ENCODE results near the gene MRPS9. TPM values are rescaled to one million over a fixed set of nuclear protein-coding genes. Genes with fewer than 3 reads are reported as not detected.

The MRPS9 gene
- total RNA-seq, 1 donor, result 17.7 TPM

DNA sequence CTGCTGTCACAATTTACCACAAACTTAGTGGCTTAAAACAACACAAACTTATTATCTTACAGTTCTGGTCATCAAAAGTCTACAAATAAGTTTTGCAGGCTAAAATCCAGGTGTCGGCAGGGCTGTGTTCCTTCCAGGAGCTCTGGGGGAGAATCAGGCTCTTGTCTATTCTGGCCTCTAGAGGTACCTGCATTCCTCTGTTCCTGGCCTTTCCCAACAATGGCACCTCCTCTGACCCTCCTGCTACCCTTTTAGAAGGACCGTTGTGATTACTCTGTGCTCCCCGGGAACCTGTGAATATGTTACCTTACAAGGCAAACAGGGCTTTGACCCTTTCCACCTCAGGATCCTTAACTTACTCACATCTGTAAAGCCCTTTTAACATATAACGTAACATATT is 98.5 kb downstream of the MRPS9 start:
- H3K4me3 ChIP-seq (ENCODE audit: insufficient read depth, low read length), result no peak overlapping the region
- TF ChIP-seq, protein P1, sequence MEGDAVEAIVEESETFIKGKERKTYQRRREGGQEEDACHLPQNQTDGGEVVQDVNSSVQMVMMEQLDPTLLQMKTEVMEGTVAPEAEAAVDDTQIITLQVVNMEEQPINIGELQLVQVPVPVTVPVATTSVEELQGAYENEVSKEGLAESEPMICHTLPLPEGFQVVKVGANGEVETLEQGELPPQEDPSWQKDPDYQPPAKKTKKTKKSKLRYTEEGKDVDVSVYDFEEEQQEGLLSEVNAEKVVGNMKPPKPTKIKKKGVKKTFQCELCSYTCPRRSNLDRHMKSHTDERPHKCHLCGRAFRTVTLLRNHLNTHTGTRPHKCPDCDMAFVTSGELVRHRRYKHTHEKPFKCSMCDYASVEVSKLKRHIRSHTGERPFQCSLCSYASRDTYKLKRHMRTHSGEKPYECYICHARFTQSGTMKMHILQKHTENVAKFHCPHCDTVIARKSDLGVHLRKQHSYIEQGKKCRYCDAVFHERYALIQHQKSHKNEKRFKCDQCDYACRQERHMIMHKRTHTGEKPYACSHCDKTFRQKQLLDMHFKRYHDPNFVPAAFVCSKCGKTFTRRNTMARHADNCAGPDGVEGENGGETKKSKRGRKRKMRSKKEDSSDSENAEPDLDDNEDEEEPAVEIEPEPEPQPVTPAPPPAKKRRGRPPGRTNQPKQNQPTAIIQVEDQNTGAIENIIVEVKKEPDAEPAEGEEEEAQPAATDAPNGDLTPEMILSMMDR (IDR thresholded peaks at IDR 0.05; ENCODE audit: extremely low read depth, low read depth, low read length), result no peak
- peaks cover 2% of the 10 kb centered on the region for H3K4me1 ChIP-seq (ENCODE audit: insufficient read depth, low read length)

DNA sequence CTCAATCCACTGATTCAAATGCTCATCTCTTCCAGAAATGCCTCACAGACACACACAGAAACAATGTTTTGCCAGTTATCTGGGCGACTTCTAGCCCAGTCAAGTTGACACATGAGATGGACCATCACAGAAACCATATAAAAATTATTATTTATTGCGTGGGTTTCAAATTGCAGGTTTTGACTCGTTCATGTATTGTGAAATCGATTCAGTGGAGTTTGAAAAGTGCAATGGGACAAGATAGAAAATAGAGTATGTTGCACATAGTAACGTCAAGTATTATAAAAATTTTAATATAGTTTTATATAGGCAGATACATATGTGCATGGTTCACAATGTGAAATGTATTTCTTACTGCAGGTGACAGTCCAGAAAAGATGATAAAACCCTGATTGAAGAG is 100.8 kb downstream of the MRPS9 start:
- H4K20me1 ChIP-seq (ENCODE audit: insufficient read depth, low read length), result no peaks in the 10 kb centered on the region
- peaks cover 2% of the 10 kb centered on the region for H3K4me1 ChIP-seq (ENCODE audit: insufficient read depth, low read length)
- H3K4me3 ChIP-seq (ENCODE audit: insufficient read depth, low read length), result no peak overlapping the region
- no peak for DNase-seq (ENCODE audit: insufficient read length, low spot score, missing footprints)
- H3K4me2 ChIP-seq (ENCODE audit: insufficient read depth, low read length), result no peak overlapping the region
- no peaks in the 10 kb centered on the region for H3K79me2 ChIP-seq (ENCODE audit: insufficient read depth, low read length)
- no peaks in the 10 kb centered on the region for H3K9me3 ChIP-seq (ENCODE audit: low read depth, low read length)
- no peak overlapping the region for H3K27ac ChIP-seq (ENCODE audit: low read depth, low read length)
- no peaks in the 10 kb centered on the region for H3K36me3 ChIP-seq (ENCODE audit: insufficient read depth, low read length)
- peaks cover 23% of the 10 kb centered on the region for H3K27me3 ChIP-seq (ENCODE audit: insufficient read depth, low read length)
- TF ChIP-seq, protein P1 (IDR thresholded peaks at IDR 0.05; ENCODE audit: extremely low read depth, low read depth, low read length), result no peak
- no peak overlapping the region for H2AFZ ChIP-seq (ENCODE audit: low read length)

More for the DNA sequence above, 98.5 kb downstream of the MRPS9 start:
- no peaks in the 10 kb centered on the region for H3K79me2 ChIP-seq (ENCODE audit: insufficient read depth, low read length)
- H3K36me3 ChIP-seq (ENCODE audit: insufficient read depth, low read length), result no peaks in the 10 kb centered on the region
- peaks cover 7% of the 10 kb centered on the region for H3K27me3 ChIP-seq (ENCODE audit: insufficient read depth, low read length)
- H3K9me3 ChIP-seq (ENCODE audit: low read depth, low read length), result no peaks in the 10 kb centered on the region
- H3K27ac ChIP-seq (ENCODE audit: low read depth, low read length), result no peak overlapping the region
- H3K4me2 ChIP-seq (ENCODE audit: insufficient read depth, low read length), result no peak overlapping the region
- no peak for DNase-seq (ENCODE audit: insufficient read length, low spot score, missing footprints)
- no peaks in the 10 kb centered on the region for H4K20me1 ChIP-seq (ENCODE audit: insufficient read depth, low read length)
- no peak overlapping the region for H2AFZ ChIP-seq (ENCODE audit: low read length)

DNA sequence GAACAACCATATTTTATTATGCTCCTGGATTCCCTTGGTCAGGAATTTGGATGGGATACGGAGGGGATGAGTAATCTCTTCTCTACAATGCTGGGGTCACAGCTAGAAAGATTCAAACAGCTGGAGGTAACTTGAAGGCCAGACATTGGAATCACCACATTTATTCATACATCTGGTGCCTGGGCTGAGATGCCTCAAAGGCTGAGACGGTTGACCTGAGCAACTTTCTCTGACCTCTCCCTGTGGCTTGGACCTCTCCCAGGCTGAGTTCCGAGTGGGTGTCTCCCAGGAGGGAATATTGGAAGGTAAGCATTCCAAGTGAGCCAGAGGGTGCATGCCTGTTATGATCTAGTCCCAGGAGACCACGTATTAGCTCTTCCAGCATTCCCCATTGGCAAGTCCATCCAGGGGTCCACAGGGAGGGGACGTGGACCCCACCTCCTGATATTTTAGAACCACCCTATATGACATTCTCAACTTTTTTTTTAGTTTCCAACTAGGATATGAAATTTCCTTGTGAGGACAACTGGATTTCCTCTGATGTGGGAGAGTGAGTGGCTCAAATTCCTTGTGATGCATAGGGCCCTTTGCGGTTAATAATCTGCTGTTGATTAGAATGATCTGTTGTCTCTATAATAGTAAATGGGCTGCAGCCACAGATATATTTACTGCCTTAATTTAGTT is 101.8 kb downstream of the MRPS9 start:
- Histone ChIP-seq H4K20me1 (ENCODE audit: insufficient read depth, low read length) (peaks cover 3% of the 10 kb centered on the region), H2AFZ (ENCODE audit: low read length) (no peak overlapping the region), H3K4me1 (ENCODE audit: insufficient read depth, low read length) (peaks cover 2% of the 10 kb centered on the region), H3K27me3 (ENCODE audit: insufficient read depth, low read length) (peaks cover 28% of the 10 kb centered on the region), H3K4me2 (ENCODE audit: insufficient read depth, low read length) (no peak overlapping the region), H3K79me2 (ENCODE audit: insufficient read depth, low read length) (no peaks in the 10 kb centered on the region), H3K36me3 (ENCODE audit: insufficient read depth, low read length) (no peaks in the 10 kb centered on the region), H3K27ac (ENCODE audit: low read depth, low read length) (no peak overlapping the region), H3K4me3 (ENCODE audit: insufficient read depth, low read length) (no peak overlapping the region), H3K9me3 (ENCODE audit: low read depth, low read length) (no peaks in the 10 kb centered on the region)
- TF ChIP-seq, protein P1 (IDR thresholded peaks at IDR 0.05; ENCODE audit: extremely low read depth, low read depth, low read length), result no peak
- DNase-seq (ENCODE audit: insufficient read length, low spot score, missing footprints), result no peak

DNA sequence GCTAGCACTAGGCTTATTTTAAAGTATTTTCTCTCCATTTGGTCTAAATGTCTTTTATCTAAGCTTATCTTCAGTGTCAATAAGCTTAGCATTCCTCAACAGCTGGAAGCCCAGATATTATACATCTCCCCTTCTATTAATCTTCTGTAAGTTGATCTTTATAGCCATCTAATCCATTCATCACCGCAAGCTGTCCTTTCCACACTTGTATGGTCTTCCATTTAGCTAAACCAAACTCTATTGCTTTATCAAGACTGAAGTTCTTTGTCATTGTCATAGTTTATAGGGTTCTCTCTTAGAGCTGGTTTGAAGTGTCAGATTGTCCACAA is 102.3 kb downstream of the MRPS9 start:
- TF ChIP-seq, protein P1 (IDR thresholded peaks at IDR 0.05; ENCODE audit: extremely low read depth, low read depth, low read length), result no peak
- no peak for DNase-seq (ENCODE audit: insufficient read length, low spot score, missing footprints)
- Histone ChIP-seq H3K9me3 (ENCODE audit: low read depth, low read length) (no peaks in the 10 kb centered on the region), H3K4me1 (ENCODE audit: insufficient read depth, low read length) (peaks cover 2% of the 10 kb centered on the region), H3K79me2 (ENCODE audit: insufficient read depth, low read length) (no peaks in the 10 kb centered on the region), H2AFZ (ENCODE audit: low read length) (no peak overlapping the region), H3K4me3 (ENCODE audit: insufficient read depth, low read length) (no peak overlapping the region), H3K27me3 (ENCODE audit: insufficient read depth, low read length) (peaks cover 34% of the 10 kb centered on the region), H4K20me1 (ENCODE audit: insufficient read depth, low read length) (peaks cover 3% of the 10 kb centered on the region), H3K4me2 (ENCODE audit: insufficient read depth, low read length) (no peak overlapping the region), H3K27ac (ENCODE audit: low read depth, low read length) (no peak overlapping the region), H3K36me3 (ENCODE audit: insufficient read depth, low read length) (no peaks in the 10 kb centered on the region)

Measured in osteoblast (primary cell).